Activated T-helper 17 cell treated with anti-CD3 and anti-CD28 coated beads, Interleukin-2, amount 50 U/mL, for 72 hours (primary cell): ENCODE results near the gene SLC27A1. TPM values are rescaled to one million over a fixed set of nuclear protein-coding genes. Genes with fewer than 3 reads are reported as not detected.
"Not testable (repeated sequence)": the region's sequence is repeated elsewhere in the genome, so short reads cannot be mapped to it uniquely, and the experiment has no call there.

ENCODE experiments used
- ATAC-seq: fragments of 150-1000 bp; cut with Tn5 transposase; replicated peaks from 2 replicates; pipeline ENCODE4 v1.10.0; 2021; ENCODE audit warnings: mild to moderate bottlenecking, moderate library complexity
- H3K27ac Mint-ChIP-seq: one replicate; pipeline ENCODE4 v1.8.0; 2022; ENCODE audit warnings: mixed read lengths
- H3K27me3 Mint-ChIP-seq: one replicate; pipeline ENCODE4 v1.8.0; 2022; ENCODE audit warnings: mixed read lengths
- H3K36me3 Mint-ChIP-seq: one replicate; pipeline ENCODE4 v1.8.0; 2022; ENCODE audit warnings: low read depth, mild to moderate bottlenecking, mixed read lengths
- H3K4me1 Mint-ChIP-seq: one replicate; pipeline ENCODE4 v1.8.0; 2022; ENCODE audit warnings: mixed read lengths
- H3K4me3 Mint-ChIP-seq: one replicate; pipeline ENCODE4 v1.8.0; 2022; ENCODE audit warnings: mild to moderate bottlenecking, mixed read lengths
- H3K9me3 Mint-ChIP-seq: one replicate; pipeline ENCODE4 v1.8.0; 2022; ENCODE audit warnings: mixed read lengths
- total RNA-seq, 2 donors: library from RNA; stranded (reverse); gene quantifications; one replicate each; pipeline ENCODE4 v1.2.3, GENCODE V29; 2022

The SLC27A1 gene
- total RNA-seq, 2 donors from 2014 or later = 3.8 to 6.7 TPM

GRCh38 chr19:17488593-17489391 lies 18.5 kb downstream of the SLC27A1 start:
- Mint-ChIP-seq H3K9me3 (no peaks in the 10 kb centered on the region), H3K27me3 (no peaks in the 10 kb centered on the region), H3K4me3 (peak overlapping the region; percentile 39), H3K36me3 (no peaks in the 10 kb centered on the region), H3K27ac (peak overlapping the region; percentile 83), H3K4me1 (peaks cover 13% of the 10 kb centered on the region)
- ATAC-seq = peak; percentile 95

GRCh38 chr19:17489392-17490030 lies 19.2 kb downstream of the SLC27A1 start:
- H3K27me3 Mint-ChIP-seq = no peaks in the 10 kb centered on the region
- ATAC-seq = no peak
- H3K9me3 Mint-ChIP-seq = no peaks in the 10 kb centered on the region
- H3K4me1 Mint-ChIP-seq = peaks cover 13% of the 10 kb centered on the region
- H3K4me3 Mint-ChIP-seq = peak overlapping the region; percentile 39
- no peaks in the 10 kb centered on the region for H3K36me3 Mint-ChIP-seq
- peak overlapping the region; percentile 83 for H3K27ac Mint-ChIP-seq

- Mint-ChIP-seq H3K36me3 (no peaks in the 10 kb centered on the region), H3K27me3 (no peaks in the 10 kb centered on the region), H3K4me3 (no peak overlapping the region), H3K4me1 (peaks cover 13% of the 10 kb centered on the region), H3K27ac (no peak overlapping the region), H3K9me3 (no peaks in the 10 kb centered on the region)
- ATAC-seq = peak; percentile 37
These were observed 20.1 kb downstream of the SLC27A1 start for GRCh38 chr19:17490411-17490810.

GRCh38 chr19:17491287-17491686 lies 21.0 kb downstream of the SLC27A1 start:
- ATAC-seq = no peak
- H3K27ac Mint-ChIP-seq = peak overlapping the region; percentile 24
- H3K27me3 Mint-ChIP-seq = no peaks in the 10 kb centered on the region
- no peaks in the 10 kb centered on the region for H3K36me3 Mint-ChIP-seq
- no peaks in the 10 kb centered on the region for H3K9me3 Mint-ChIP-seq
- H3K4me3 Mint-ChIP-seq = no peak overlapping the region
- peaks cover 13% of the 10 kb centered on the region for H3K4me1 Mint-ChIP-seq

GRCh38 chr19:17495639-17496296 lies 25.4 kb downstream of the SLC27A1 start:
- no peak for ATAC-seq
- H3K27ac Mint-ChIP-seq = no peak overlapping the region
- H3K36me3 Mint-ChIP-seq = no peaks in the 10 kb centered on the region
- H3K9me3 Mint-ChIP-seq = no peaks in the 10 kb centered on the region
- H3K4me3 Mint-ChIP-seq = no peak overlapping the region
- H3K27me3 Mint-ChIP-seq = no peaks in the 10 kb centered on the region
- no peaks in the 10 kb centered on the region for H3K4me1 Mint-ChIP-seq

GRCh38 chr19:17496337-17496997 lies 26.1 kb downstream of the SLC27A1 start:
- no peaks in the 10 kb centered on the region for H3K9me3 Mint-ChIP-seq
- H3K4me1 Mint-ChIP-seq = no peaks in the 10 kb centered on the region
- H3K36me3 Mint-ChIP-seq = no peaks in the 10 kb centered on the region
- H3K27ac Mint-ChIP-seq = no peak overlapping the region
- ATAC-seq = peak; percentile 99
- H3K4me3 Mint-ChIP-seq = no peak overlapping the region
- H3K27me3 Mint-ChIP-seq = no peaks in the 10 kb centered on the region

GRCh38 chr19:17497149-17497798 lies 26.9 kb downstream of the SLC27A1 start:
- Mint-ChIP-seq H3K36me3 (no peaks in the 10 kb centered on the region), H3K9me3 (no peaks in the 10 kb centered on the region), H3K27ac (no peak overlapping the region), H3K27me3 (no peaks in the 10 kb centered on the region), H3K4me3 (no peak overlapping the region), H3K4me1 (no peaks in the 10 kb centered on the region)
- ATAC-seq = no peak

- H3K4me1 Mint-ChIP-seq, H3K27ac Mint-ChIP-seq, ATAC-seq, H3K27me3 Mint-ChIP-seq, H3K9me3 Mint-ChIP-seq, H3K36me3 Mint-ChIP-seq, H3K4me3 Mint-ChIP-seq: not testable (repeated sequence)
These were observed 28.7 kb downstream of the SLC27A1 start for GRCh38 chr19:17499025-17499424.

- no peak overlapping the region for H3K4me3 Mint-ChIP-seq
- H3K27ac Mint-ChIP-seq = peak overlapping the region; percentile 75
- ATAC-seq = no peak
- H3K27me3 Mint-ChIP-seq = no peaks in the 10 kb centered on the region
- no peaks in the 10 kb centered on the region for H3K4me1 Mint-ChIP-seq
- no peaks in the 10 kb centered on the region for H3K9me3 Mint-ChIP-seq
- no peaks in the 10 kb centered on the region for H3K36me3 Mint-ChIP-seq
These were observed 29.5 kb downstream of the SLC27A1 start for GRCh38 chr19:17499648-17500446.

GRCh38 chr19:17500447-17501198 lies 30.3 kb downstream of the SLC27A1 start:
- Mint-ChIP-seq H3K4me1 (no peaks in the 10 kb centered on the region), H3K9me3 (no peaks in the 10 kb centered on the region), H3K27ac (no peak overlapping the region), H3K4me3 (no peak overlapping the region), H3K27me3 (no peaks in the 10 kb centered on the region), H3K36me3 (no peaks in the 10 kb centered on the region)
- ATAC-seq = no peak

GRCh38 chr19:17503240-17503639 lies 32.9 kb downstream of the SLC27A1 start:
- Mint-ChIP-seq H3K27ac (no peak overlapping the region), H3K36me3 (no peaks in the 10 kb centered on the region), H3K4me3 (no peak overlapping the region), H3K4me1 (no peaks in the 10 kb centered on the region), H3K27me3 (no peaks in the 10 kb centered on the region), H3K9me3 (no peaks in the 10 kb centered on the region)
- ATAC-seq = no peak

GRCh38 chr19:17504030-17504429 lies 33.7 kb downstream of the SLC27A1 start:
- no peak overlapping the region for H3K27ac Mint-ChIP-seq
- no peaks in the 10 kb centered on the region for H3K27me3 Mint-ChIP-seq
- ATAC-seq = no peak
- no peak overlapping the region for H3K4me3 Mint-ChIP-seq
- H3K36me3 Mint-ChIP-seq = no peaks in the 10 kb centered on the region
- H3K4me1 Mint-ChIP-seq = no peaks in the 10 kb centered on the region
- no peaks in the 10 kb centered on the region for H3K9me3 Mint-ChIP-seq

- no peaks in the 10 kb centered on the region for H3K9me3 Mint-ChIP-seq
- H3K4me1 Mint-ChIP-seq = no peaks in the 10 kb centered on the region
- H3K36me3 Mint-ChIP-seq = no peaks in the 10 kb centered on the region
- H3K27me3 Mint-ChIP-seq = no peaks in the 10 kb centered on the region
- ATAC-seq = no peak
- no peak overlapping the region for H3K27ac Mint-ChIP-seq
- H3K4me3 Mint-ChIP-seq = no peak overlapping the region
These were observed 34.1 kb downstream of the SLC27A1 start for GRCh38 chr19:17504456-17504855.
